HCT116 (cell line): ENCODE measurements around the gene GUK1. TPM values are rescaled to one million over a fixed set of nuclear protein-coding genes. Genes with fewer than 3 reads are reported as not detected.

Source experiments
- ATAC-seq: fragments of 200-7000 bp; cut with Tn5 transposase; 2 replicates; pipeline ENCODE4 v1.9.1; 2020; ENCODE audit warnings: mild to moderate bottlenecking, moderate library complexity
- BruUV-seq: library from RNA; stranded (reverse); fragments of 400-500 nt; replicated peaks from 2 replicates; lab custom pipeline; 2021; lab: Mats Ljungman, UMichigan
- CTCF ChIA-PET: fragments of 300-600 bp; sonication (Branson Sonifier 250); formaldehyde crosslinking; loops from one replicate; lab custom pipeline; 2021; ENCODE audit warnings: antibody characterized with exemption; lab: Charles Lee
- POLR2A ChIA-PET: fragments of 300-600, 350-600 bp; sonication (Branson Sonifier 250); formaldehyde crosslinking; loops from one replicate; lab custom pipeline; 2021; ENCODE audit warnings: antibody characterized with exemption; lab: Charles Lee
- RAD21 ChIA-PET, 2 experiments: fragments of 300-600 bp; sonication (Branson Sonifier 250); formaldehyde crosslinking; loops; one replicate each; lab custom pipeline; 2023; ENCODE audit warnings: low total read pairs in 2 of 2; ENCODE audit not compliant: uncharacterized antibody in 2 of 2, unreplicated experiment in 2 of 2, low non-redundant PET in 1 of 2; lab: Charles Lee
- DNase-seq: peaks from one replicate; pipeline ENCODE4 v3.0.0-alpha.2; 2010; ENCODE audit warnings: low read depth, low spot score
- H2AFZ ChIP-seq: fragments of 200-600 bp; shearing (Covaris generic), sonication (generic); 2 replicates; pipeline ENCODE4 v1.6.1; 2017; ENCODE audit warnings: low read depth, mixed run types, mixed read lengths, antibody characterized with exemption, low read length; ENCODE audit not compliant: poor library complexity, severe bottlenecking
- H3K27ac ChIP-seq: 2 replicates; pipeline ENCODE4 v1.5.1; 2012; ENCODE audit warnings: low read depth, low read length
- H3K27me3 ChIP-seq: fragments of 200-600 bp; sonication (generic); 2 replicates; pipeline ENCODE4 v1.6.1; 2016; ENCODE audit warnings: mixed run types, low read length, mixed read lengths; ENCODE audit not compliant: insufficient read depth
- H3K36me3 ChIP-seq, 2 experiments: fragments of 200-500 bp in 1 of 2; fragments of 200-600 bp in 1 of 2; sonication (Bioruptor generic) in 1 of 2; sonication (generic) in 1 of 2; 2 replicates each; pipeline versions ENCODE4 v1.5.1 to v1.6.1; 2014 to 2016; ENCODE audit warnings: low read length in 2 of 2, inconsistent platforms in 1 of 2, mixed read lengths in 1 of 2, mixed run types in 1 of 2; ENCODE audit not compliant: insufficient read depth in 2 of 2, control insufficient read depth in 1 of 2
- H3K4me1 ChIP-seq, 2 experiments: fragments of 200-600 bp in 1 of 2; sonication (generic) in 1 of 2; 2 replicates each; pipeline versions ENCODE4 v1.5.1 to v1.6.1; 2012 to 2017; ENCODE audit warnings: low read length in 2 of 2, inconsistent platforms in 1 of 2, mild to moderate bottlenecking in 1 of 2, mixed read lengths in 1 of 2, mixed run types in 1 of 2, moderate library complexity in 1 of 2; ENCODE audit not compliant: insufficient read depth in 2 of 2, control insufficient read depth in 1 of 2
- H3K4me2 ChIP-seq: fragments of 200-600 bp; sonication (generic); 2 replicates; pipeline ENCODE4 v1.6.1; 2017; ENCODE audit warnings: mixed run types, low read length, mixed read lengths
- H3K4me3 ChIP-seq, 2 experiments: fragments of 200-600 bp in 1 of 2; sonication (generic) in 1 of 2; replicated peaks in 1 of 2; 2 replicates each; pipeline ENCODE4 v1.5.1; 2011 to 2016; ENCODE audit warnings: low read length in 2 of 2, control low read depth in 1 of 2, low read depth in 1 of 2, mild to moderate bottlenecking in 1 of 2, mixed read lengths in 1 of 2, mixed run types in 1 of 2
- H3K79me2 ChIP-seq: fragments of 200-600 bp; sonication (generic); 2 replicates; pipeline ENCODE4 v1.6.1; 2017; ENCODE audit warnings: mild to moderate bottlenecking, mixed run types, low read length, moderate library complexity, mixed read lengths; ENCODE audit not compliant: insufficient read depth
- H3K9ac ChIP-seq: fragments of 200-600 bp; sonication (generic); 2 replicates; pipeline ENCODE4 v1.6.1; 2016; ENCODE audit warnings: low read length, mixed read lengths
- H3K9me2 ChIP-seq: fragments of 200-600 bp; sonication (generic), shearing (Covaris generic); 2 replicates; pipeline ENCODE4 v1.6.1; 2017; ENCODE audit warnings: mixed run types, mild to moderate bottlenecking, moderate library complexity; ENCODE audit not compliant: insufficient read depth
- H3K9me3 ChIP-seq, 2 experiments: fragments of 200-500 bp in 1 of 2; fragments of 200-600 bp in 1 of 2; sonication (Bioruptor generic) in 1 of 2; sonication (generic) in 1 of 2; 2 replicates each; pipeline ENCODE4 v1.6.1; 2014 to 2017; ENCODE audit warnings: low read length in 2 of 2, mixed read lengths in 2 of 2, inconsistent platforms in 1 of 2, low read depth in 1 of 2, mild to moderate bottlenecking in 1 of 2, mixed run types in 1 of 2, moderate library complexity in 1 of 2; ENCODE audit not compliant: control insufficient read depth in 1 of 2, insufficient read depth in 1 of 2
- H4K20me1 ChIP-seq: fragments of 200-600 bp; sonication (generic), shearing (Covaris generic); 2 replicates; pipeline ENCODE4 v1.6.1; 2017; ENCODE audit warnings: mixed run types, mild to moderate bottlenecking, moderate library complexity; ENCODE audit not compliant: insufficient read depth
- CBX3 ChIP-seq: IDR thresholded peaks from 2 replicates; pipeline ENCODE4 v1.6.1; 2012; ENCODE audit warnings: low read depth
- ELF1 ChIP-seq: IDR thresholded peaks from 2 replicates; pipeline ENCODE4 v1.6.1; 2012; ENCODE audit warnings: low read depth, borderline replicate concordance
- EZH2 ChIP-seq: fragments of 200-600 bp; sonication (generic); IDR thresholded peaks from 2 replicates; pipeline ENCODE4 v1.6.1; 2017; ENCODE audit warnings: antibody characterized with exemption, mixed run types
- EZH2phosphoT487 ChIP-seq: fragments of 200-600 bp; IDR thresholded peaks from 2 replicates; pipeline ENCODE4 v1.6.1; 2018; ENCODE audit warnings: antibody characterized with exemption, borderline replicate concordance
- FOSL1 ChIP-seq: IDR thresholded peaks from 2 replicates; pipeline ENCODE4 v1.6.1; 2012; ENCODE audit warnings: low read depth
- POLR2A ChIP-seq: IDR thresholded peaks from 2 replicates; pipeline ENCODE4 v1.7.0; 2011; ENCODE audit warnings: borderline replicate concordance; ENCODE audit not compliant: insufficient read depth, insufficient read length; ENCODE audit errors: extremely low read depth
- POLR2AphosphoS5 ChIP-seq: IDR thresholded peaks from 2 replicates; pipeline ENCODE4 v1.6.1; 2011; ENCODE audit warnings: mild to moderate bottlenecking, low read depth, low read length, moderate library complexity
- RAD21 ChIP-seq: IDR thresholded peaks from 2 replicates; pipeline ENCODE4 v1.6.1; 2012; ENCODE audit warnings: low read depth, mild to moderate bottlenecking
- SIN3A ChIP-seq: IDR thresholded peaks from 2 replicates; pipeline ENCODE4 v1.6.1; 2012; ENCODE audit warnings: low read depth
- SRF ChIP-seq: IDR thresholded peaks from 2 replicates; pipeline ENCODE4 v1.6.1; 2012; ENCODE audit warnings: low read depth
- TCF7L2 ChIP-seq: IDR thresholded peaks from 2 replicates; pipeline ENCODE4 v1.7.0; 2011; ENCODE audit warnings: borderline replicate concordance, inconsistent platforms; ENCODE audit not compliant: insufficient read depth, insufficient read length; ENCODE audit errors: extremely low read depth
- YY1 ChIP-seq: IDR thresholded peaks from 2 replicates; pipeline ENCODE4 v1.6.1; 2011; ENCODE audit warnings: low read length, low read depth, moderate library complexity, mild to moderate bottlenecking; ENCODE audit not compliant: insufficient replicate concordance; ENCODE audit errors: extremely low read depth
- ZFX ChIP-seq: fragments of 450-650 bp; IDR thresholded peaks from 2 replicates; pipeline ENCODE4 v1.6.1; 2017
- ZNF274 ChIP-seq: fragments of 200-500 bp; sonication (Bioruptor generic); IDR thresholded peaks from 2 replicates; pipeline ENCODE4 v1.6.1; 2014; ENCODE audit warnings: mild to moderate bottlenecking, low read depth, low read length, inconsistent platforms
- intact Hi-C: fragments of 100-400 bp; cut with micrococcal nuclease; formaldehyde crosslinking; loops from 2 replicates; pipeline ENCODE4 v1.10.0; 2022
- total RNA-seq: library from RNA; stranded (reverse); gene quantifications from one replicate; pipeline ENCODE4 v1.2.1, GENCODE V29; 2021; ENCODE audit not compliant: unreplicated experiment
- TF ChIP-seq, protein P1 (sequence below): IDR thresholded peaks from 2 replicates; pipeline ENCODE4 v1.6.1; 2012
- TF ChIP-seq, protein P2 (sequence below): IDR thresholded peaks from 2 replicates; pipeline ENCODE4 v1.6.1; 2011; ENCODE audit warnings: mild to moderate bottlenecking, low read length, moderate library complexity; ENCODE audit not compliant: insufficient replicate concordance; ENCODE audit errors: extremely low read depth
- TF ChIP-seq, protein P3 (sequence below), 3 experiments: fragments of 200-600 bp in 1 of 3; sonication (generic) in 1 of 3; IDR thresholded peaks in 2 of 3; conservative IDR thresholded peaks in 1 of 3; 2 replicates each; pipeline ENCODE4 v1.5.1; 2012 to 2017; ENCODE audit warnings: low read depth in 2 of 3, low read length in 2 of 3, antibody characterized with exemption in 1 of 3, borderline replicate concordance in 1 of 3, control low read depth in 1 of 3, mild to moderate bottlenecking in 1 of 3, mixed read lengths in 1 of 3, mixed run types in 1 of 3, moderate library complexity in 1 of 3; ENCODE audit not compliant: insufficient read depth in 1 of 3
- TF ChIP-seq, protein P4 (sequence below): IDR thresholded peaks from 2 replicates; pipeline ENCODE4 v1.6.1; 2012
- TF ChIP-seq, protein P5 (sequence below): IDR thresholded peaks from 2 replicates; pipeline ENCODE4 v1.6.1; 2012; ENCODE audit warnings: low read depth

Gene GUK1
- total RNA-seq, 1 experiment from 2014 or later: 145 TPM

DNA sequence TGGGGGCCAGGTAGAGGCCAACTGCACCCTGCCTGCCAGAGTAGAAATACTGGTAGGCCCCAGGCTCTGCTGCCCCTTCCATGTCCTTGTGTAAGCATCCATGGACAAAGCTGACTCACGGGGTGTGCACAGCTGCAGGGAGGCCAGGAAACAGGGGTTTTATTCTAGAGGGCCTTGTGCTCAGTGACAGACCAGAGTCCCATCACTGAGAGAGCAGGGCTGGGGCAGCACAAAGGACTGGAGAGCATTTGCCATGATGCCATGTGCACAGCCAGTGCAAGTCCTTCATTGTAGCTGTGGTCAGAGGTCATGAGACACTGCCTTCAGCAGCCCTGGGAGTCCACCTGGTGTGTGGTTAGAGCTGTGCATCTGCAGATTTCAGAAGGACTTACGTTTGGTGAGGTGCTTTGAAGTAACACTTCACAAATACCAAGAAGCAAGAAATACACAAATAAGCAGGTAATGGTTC, 49.4 kb upstream of the GUK1 start:
- intact Hi-C loops: no loop called here
- Histone ChIP-seq H3K4me2 (no peak overlapping the region), H3K79me2 (peaks cover 100% of the 10 kb centered on the region), H3K9ac (no peak overlapping the region), H3K4me1 (peaks cover 3 to 21% of the 10 kb centered on the region in 2 experiments; a peak in 3 of 4 replicates), H3K9me2 (no peaks in the 10 kb centered on the region), H3K27me3 (no peaks in the 10 kb centered on the region), H2AFZ (no peak overlapping the region), H3K4me3 (no peak overlapping the region), H3K36me3 (peaks cover 0 to 65% of the 10 kb centered on the region in 2 experiments; a peak in 2 of 4 replicates), H3K27ac (no peak overlapping the region), H3K9me3 (peaks cover 10 to 19% of the 10 kb centered on the region in 2 experiments; a peak in 2 of 4 replicates), H4K20me1 (peaks cover 57% of the 10 kb centered on the region; the same call in 1 of the 2 replicates)
- POLR2A ChIA-PET: interaction anchor here (1.3 kb wide), 1 partner anchor 9 kb away, joined by 4 read pairs; the partner anchor contains the start of gene ARF1
- CTCF ChIA-PET: interaction anchor here (1.1 to 1.3 kb wide), 2 partner anchors 9 kb away, joined by 3 read pairs; partner anchors contain the start of gene ARF1
- RAD21 ChIA-PET: no interaction called here
- ATAC-seq: no peak
- no TSS peak for BruUV-seq
- TF ChIP-seq TCF7L2 (no peak), POLR2AphosphoS5 (no peak), ZNF274 (no peak), EZH2 (no peak), EZH2phosphoT487 (no peak), RAD21 (no peak), CBX3 (no peak), SIN3A (no peak), ELF1 (no peak), ZFX (no peak), FOSL1 (no peak), SRF (no peak), YY1 (no peak), POLR2A (no peak)
- TF ChIP-seq, protein P1, sequence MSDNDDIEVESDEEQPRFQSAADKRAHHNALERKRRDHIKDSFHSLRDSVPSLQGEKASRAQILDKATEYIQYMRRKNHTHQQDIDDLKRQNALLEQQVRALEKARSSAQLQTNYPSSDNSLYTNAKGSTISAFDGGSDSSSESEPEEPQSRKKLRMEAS: no peak
- TF ChIP-seq, protein P2, sequence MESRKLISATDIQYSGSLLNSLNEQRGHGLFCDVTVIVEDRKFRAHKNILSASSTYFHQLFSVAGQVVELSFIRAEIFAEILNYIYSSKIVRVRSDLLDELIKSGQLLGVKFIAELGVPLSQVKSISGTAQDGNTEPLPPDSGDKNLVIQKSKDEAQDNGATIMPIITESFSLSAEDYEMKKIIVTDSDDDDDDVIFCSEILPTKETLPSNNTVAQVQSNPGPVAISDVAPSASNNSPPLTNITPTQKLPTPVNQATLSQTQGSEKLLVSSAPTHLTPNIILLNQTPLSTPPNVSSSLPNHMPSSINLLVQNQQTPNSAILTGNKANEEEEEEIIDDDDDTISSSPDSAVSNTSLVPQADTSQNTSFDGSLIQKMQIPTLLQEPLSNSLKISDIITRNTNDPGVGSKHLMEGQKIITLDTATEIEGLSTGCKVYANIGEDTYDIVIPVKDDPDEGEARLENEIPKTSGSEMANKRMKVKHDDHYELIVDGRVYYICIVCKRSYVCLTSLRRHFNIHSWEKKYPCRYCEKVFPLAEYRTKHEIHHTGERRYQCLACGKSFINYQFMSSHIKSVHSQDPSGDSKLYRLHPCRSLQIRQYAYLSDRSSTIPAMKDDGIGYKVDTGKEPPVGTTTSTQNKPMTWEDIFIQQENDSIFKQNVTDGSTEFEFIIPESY: no peak
- TF ChIP-seq, protein P3, sequence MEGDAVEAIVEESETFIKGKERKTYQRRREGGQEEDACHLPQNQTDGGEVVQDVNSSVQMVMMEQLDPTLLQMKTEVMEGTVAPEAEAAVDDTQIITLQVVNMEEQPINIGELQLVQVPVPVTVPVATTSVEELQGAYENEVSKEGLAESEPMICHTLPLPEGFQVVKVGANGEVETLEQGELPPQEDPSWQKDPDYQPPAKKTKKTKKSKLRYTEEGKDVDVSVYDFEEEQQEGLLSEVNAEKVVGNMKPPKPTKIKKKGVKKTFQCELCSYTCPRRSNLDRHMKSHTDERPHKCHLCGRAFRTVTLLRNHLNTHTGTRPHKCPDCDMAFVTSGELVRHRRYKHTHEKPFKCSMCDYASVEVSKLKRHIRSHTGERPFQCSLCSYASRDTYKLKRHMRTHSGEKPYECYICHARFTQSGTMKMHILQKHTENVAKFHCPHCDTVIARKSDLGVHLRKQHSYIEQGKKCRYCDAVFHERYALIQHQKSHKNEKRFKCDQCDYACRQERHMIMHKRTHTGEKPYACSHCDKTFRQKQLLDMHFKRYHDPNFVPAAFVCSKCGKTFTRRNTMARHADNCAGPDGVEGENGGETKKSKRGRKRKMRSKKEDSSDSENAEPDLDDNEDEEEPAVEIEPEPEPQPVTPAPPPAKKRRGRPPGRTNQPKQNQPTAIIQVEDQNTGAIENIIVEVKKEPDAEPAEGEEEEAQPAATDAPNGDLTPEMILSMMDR (IDR thresholded peaks at IDR 0.05 in 2 of 3, conservative IDR thresholded peaks at IDR 0.05 in 1 of 3; ENCODE audit: borderline replicate concordance in 1 of 3, insufficient read depth in 1 of 3, low read depth in 2 of 3, low read length in 2 of 3): no peak
- TF ChIP-seq, protein P4, sequence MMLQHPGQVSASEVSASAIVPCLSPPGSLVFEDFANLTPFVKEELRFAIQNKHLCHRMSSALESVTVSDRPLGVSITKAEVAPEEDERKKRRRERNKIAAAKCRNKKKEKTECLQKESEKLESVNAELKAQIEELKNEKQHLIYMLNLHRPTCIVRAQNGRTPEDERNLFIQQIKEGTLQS: no peak
- TF ChIP-seq, protein P5, sequence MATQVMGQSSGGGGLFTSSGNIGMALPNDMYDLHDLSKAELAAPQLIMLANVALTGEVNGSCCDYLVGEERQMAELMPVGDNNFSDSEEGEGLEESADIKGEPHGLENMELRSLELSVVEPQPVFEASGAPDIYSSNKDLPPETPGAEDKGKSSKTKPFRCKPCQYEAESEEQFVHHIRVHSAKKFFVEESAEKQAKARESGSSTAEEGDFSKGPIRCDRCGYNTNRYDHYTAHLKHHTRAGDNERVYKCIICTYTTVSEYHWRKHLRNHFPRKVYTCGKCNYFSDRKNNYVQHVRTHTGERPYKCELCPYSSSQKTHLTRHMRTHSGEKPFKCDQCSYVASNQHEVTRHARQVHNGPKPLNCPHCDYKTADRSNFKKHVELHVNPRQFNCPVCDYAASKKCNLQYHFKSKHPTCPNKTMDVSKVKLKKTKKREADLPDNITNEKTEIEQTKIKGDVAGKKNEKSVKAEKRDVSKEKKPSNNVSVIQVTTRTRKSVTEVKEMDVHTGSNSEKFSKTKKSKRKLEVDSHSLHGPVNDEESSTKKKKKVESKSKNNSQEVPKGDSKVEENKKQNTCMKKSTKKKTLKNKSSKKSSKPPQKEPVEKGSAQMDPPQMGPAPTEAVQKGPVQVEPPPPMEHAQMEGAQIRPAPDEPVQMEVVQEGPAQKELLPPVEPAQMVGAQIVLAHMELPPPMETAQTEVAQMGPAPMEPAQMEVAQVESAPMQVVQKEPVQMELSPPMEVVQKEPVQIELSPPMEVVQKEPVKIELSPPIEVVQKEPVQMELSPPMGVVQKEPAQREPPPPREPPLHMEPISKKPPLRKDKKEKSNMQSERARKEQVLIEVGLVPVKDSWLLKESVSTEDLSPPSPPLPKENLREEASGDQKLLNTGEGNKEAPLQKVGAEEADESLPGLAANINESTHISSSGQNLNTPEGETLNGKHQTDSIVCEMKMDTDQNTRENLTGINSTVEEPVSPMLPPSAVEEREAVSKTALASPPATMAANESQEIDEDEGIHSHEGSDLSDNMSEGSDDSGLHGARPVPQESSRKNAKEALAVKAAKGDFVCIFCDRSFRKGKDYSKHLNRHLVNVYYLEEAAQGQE: no peak
- no peak for DNase-seq
